Astrocyte of the spinal cord (primary cell): ENCODE results near the gene TPO.

ENCODE experiments used
- DNase-seq: peaks from one replicate; pipeline ENCODE4 v3.0.0; 2011; ENCODE audit warnings: low read depth, low spot score
- H3K4me3 ChIP-seq: 2 replicates; pipeline ENCODE4 v1.5.1; 2011; ENCODE audit warnings: low read depth, mild to moderate bottlenecking, low read length, moderate library complexity
- CTCF ChIP-seq: IDR thresholded peaks from 2 replicates; pipeline ENCODE4 v1.5.1; 2012; ENCODE audit warnings: low read depth, mild to moderate bottlenecking, low read length, inconsistent platforms
- in situ Hi-C: cut with HindIII; loops from 2 replicates; pipeline ENCODE4 v1.10.0; 2017; ENCODE audit warnings: low sequenced_read_pairs

TPO gene

GRCh38 chr2:1393321-1393720 lies 19.9 kb upstream of the TPO start:
- in situ Hi-C loops: no loop called here
- H3K4me3 ChIP-seq: no peak overlapping the region
- no peak for TF ChIP-seq CTCF
- DNase-seq: no peak

GRCh38 chr2:1394709-1395408 lies 18.4 kb upstream of the TPO start:
- no peak for TF ChIP-seq CTCF
- no peak overlapping the region for H3K4me3 ChIP-seq
- no peak for DNase-seq
- in situ Hi-C loops: no loop called here

- H3K4me3 ChIP-seq: no peak overlapping the region
- TF ChIP-seq CTCF: no peak
- DNase-seq: no peak
- in situ Hi-C loops: no loop called here
Observed at GRCh38 chr2:1397350-1397749, 15.9 kb upstream of the TPO start.

- in situ Hi-C loops: no loop called here
- DNase-seq: no peak
- no peak for TF ChIP-seq CTCF
- H3K4me3 ChIP-seq: no peak overlapping the region
Observed at GRCh38 chr2:1398191-1398590, 15.1 kb upstream of the TPO start.

GRCh38 chr2:1400943-1401735 lies 12.1 kb upstream of the TPO start:
- no peak for TF ChIP-seq CTCF
- H3K4me3 ChIP-seq: no peak overlapping the region
- DNase-seq: no peak
- in situ Hi-C loops: no loop called here

GRCh38 chr2:1402064-1402463 lies 11.2 kb upstream of the TPO start:
- in situ Hi-C loops: no loop called here
- no peak overlapping the region for H3K4me3 ChIP-seq
- DNase-seq: no peak
- no peak for TF ChIP-seq CTCF
